H7 (cell line): ENCODE data around the gene SCYGR1. TPM values are rescaled to one million over a fixed set of nuclear protein-coding genes. Genes with fewer than 3 reads are reported as not detected.
"Not testable (repeated sequence)": the region's sequence is repeated elsewhere in the genome, so short reads cannot be mapped to it uniquely, and the experiment has no call there.

ENCODE experiments used
- DNase-seq: peaks from one replicate; pipeline ENCODE4 v3.0.0; 2012
- H3K27me3 ChIP-seq: 2 replicates; pipeline ENCODE4 v1.6.0; 2011; ENCODE audit warnings: mild to moderate bottlenecking, low read length; ENCODE audit not compliant: control insufficient read depth, insufficient read depth
- H3K36me3 ChIP-seq: replicated peaks from 2 replicates; pipeline ENCODE4 v1.5.1; 2011; ENCODE audit warnings: low read length; ENCODE audit not compliant: control insufficient read depth, insufficient read depth
- H3K4me3 ChIP-seq: 2 replicates; pipeline ENCODE4 v1.5.1; 2011; ENCODE audit warnings: low read depth, mild to moderate bottlenecking, control low read depth, low read length, moderate library complexity; ENCODE audit not compliant: insufficient read depth
- total RNA-seq: library from RNA; depleted of rRNA; stranded (reverse); fragments of >200 nt; shearing (Covaris generic); gene quantifications from 2 replicates; pipeline ENCODE4 v1.2.3, GENCODE V29; 2014

SCYGR1 gene
- total RNA-seq, 1 experiment from 2014 or later: not detected

GRCh38 chr2:227389661-227390060 lies 1.9 kb upstream of the SCYGR1 start:
- Histone ChIP-seq H3K36me3 (no peaks in the 10 kb centered on the region), H3K27me3 (no peaks in the 10 kb centered on the region), H3K4me3 (no peak overlapping the region)
- DNase-seq: no peak

- Histone ChIP-seq H3K27me3 (no peaks in the 10 kb centered on the region), H3K36me3 (no peaks in the 10 kb centered on the region)
Measured at GRCh38 chr2:227389231-227389630, 1.5 kb upstream of the SCYGR1 start.

GRCh38 chr2:227388537-227389011 lies 825 bp upstream of the SCYGR1 start:
- Histone ChIP-seq H3K36me3 (no peaks in the 10 kb centered on the region), H3K4me3 (no peak overlapping the region), H3K27me3 (no peaks in the 10 kb centered on the region)
- no peak for DNase-seq

More at GRCh38 chr2:227389231-227389630, 1.5 kb upstream of the SCYGR1 start:
- DNase-seq: no peak
- H3K4me3 ChIP-seq: no peak overlapping the region

DNA sequence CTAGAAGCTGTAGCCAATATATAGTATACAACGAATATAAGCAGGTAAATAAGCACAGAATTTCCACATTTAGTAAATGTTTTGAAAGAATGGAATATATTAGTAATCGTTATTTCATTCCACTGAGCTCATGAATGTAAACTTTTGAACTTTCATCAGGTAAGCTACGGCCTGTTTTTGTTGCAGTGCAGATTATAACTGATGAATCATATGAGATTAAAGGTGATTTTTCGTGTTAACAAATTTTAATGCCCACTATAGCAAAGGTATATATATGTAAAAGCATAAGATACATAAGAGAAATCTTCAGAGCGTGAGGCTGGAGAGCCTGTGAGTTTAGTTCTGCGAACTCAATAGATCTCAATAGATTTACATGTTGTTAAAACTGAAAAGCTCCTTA lies 1.1 kb downstream of the SCYGR1 start:
- Histone ChIP-seq H3K27me3 (no peaks in the 10 kb centered on the region), H3K36me3 (no peaks in the 10 kb centered on the region), H3K4me3 (no peak overlapping the region)
- DNase-seq: no peak

DNA sequence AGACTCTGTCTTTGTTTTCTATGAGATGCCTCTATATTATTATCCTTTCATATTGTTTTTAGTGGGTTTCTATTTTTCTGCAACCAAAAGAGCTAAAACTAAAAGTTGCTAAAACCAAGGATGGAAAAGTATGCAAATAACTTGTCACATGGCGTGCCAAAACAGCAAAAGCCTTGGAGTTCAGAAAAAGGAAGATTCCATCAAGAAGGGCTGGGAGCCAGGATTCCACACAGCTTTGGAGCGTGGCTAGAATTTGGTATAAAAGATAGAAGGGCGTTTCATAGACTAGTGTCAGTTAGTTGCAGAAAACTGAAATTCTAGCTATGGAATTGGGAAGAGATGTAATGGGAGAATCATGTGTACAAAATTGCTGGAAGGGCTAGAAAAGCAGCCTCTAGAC lies 4.1 kb downstream of the SCYGR1 start:
- Histone ChIP-seq H3K27me3 (no peaks in the 10 kb centered on the region), H3K4me3 (no peak overlapping the region), H3K36me3 (no peaks in the 10 kb centered on the region)
- DNase-seq: no peak

DNA sequence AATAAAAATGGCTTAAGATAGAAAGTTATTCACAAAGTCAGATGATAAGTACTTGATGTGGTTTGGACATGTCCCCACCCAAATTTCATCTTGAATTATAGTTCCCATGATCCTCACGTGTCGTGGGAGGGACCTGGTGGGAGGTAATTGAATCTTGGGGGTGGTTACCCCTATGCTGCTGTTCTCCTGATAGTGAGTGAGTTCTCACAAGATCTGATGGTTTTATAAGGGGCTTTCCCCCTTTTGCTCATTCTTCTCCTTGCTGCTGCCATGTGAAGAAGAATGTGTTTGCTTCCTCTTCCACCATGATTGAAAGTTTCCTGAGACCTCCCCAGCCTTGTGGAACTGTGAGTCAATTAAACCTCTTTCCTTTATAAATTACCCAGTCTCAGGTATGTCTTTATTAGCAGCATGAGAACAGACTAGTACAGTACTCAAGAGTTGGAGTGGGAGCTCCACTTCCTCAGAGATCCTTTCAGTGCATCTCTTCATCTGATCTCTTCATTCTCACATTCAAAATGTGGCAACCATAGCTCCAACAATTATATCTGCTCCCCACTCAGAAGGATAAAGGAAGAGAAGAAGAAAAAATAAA lies 5.4 kb downstream of the SCYGR1 start:
- DNase-seq, H3K36me3 ChIP-seq, H3K27me3 ChIP-seq, H3K4me3 ChIP-seq: not testable (repeated sequence)

DNA sequence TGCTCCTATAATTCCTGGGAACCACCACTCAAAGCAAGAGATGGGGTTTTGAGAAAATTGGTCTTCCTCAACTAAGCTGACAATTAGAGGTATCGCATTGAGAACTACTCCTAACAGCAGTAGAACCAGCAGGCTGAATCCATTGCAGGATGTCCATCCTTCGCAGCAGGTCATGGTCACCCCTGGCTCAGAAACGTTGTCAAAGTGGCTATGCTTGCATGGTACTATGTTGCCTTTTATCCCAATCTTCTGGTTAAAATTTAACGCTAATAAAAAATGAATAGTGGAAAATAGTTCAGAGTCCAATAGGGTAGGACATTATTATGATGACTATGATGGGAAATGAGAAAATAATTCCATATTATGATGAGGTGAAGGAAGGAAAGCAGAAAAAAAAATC lies 8.7 kb downstream of the SCYGR1 start, which contains the start of gene TM4SF20:
TSS of gene TM4SF20 (minus strand) at position 212 of the 400 bp plus-strand sequence. CDS start at position 174, 38 bp downstream.
- H3K27me3 ChIP-seq: no peaks in the 10 kb centered on the region
- DNase-seq: no peak
- H3K4me3 ChIP-seq: no peak within 1 kb of the TSS

GRCh38 chr2:227378371-227378782 lies 9.4 kb downstream of the SCYGR1 start:
- H3K36me3 ChIP-seq: no peaks in the 10 kb centered on the region
- H3K4me3 ChIP-seq: no peak overlapping the region
- no peaks in the 10 kb centered on the region for H3K27me3 ChIP-seq
- DNase-seq: no peak

More for the DNA sequence above, 8.7 kb downstream of the SCYGR1 start, which contains the start of gene TM4SF20:
- no peaks in the 10 kb centered on the region for H3K36me3 ChIP-seq

DNA sequence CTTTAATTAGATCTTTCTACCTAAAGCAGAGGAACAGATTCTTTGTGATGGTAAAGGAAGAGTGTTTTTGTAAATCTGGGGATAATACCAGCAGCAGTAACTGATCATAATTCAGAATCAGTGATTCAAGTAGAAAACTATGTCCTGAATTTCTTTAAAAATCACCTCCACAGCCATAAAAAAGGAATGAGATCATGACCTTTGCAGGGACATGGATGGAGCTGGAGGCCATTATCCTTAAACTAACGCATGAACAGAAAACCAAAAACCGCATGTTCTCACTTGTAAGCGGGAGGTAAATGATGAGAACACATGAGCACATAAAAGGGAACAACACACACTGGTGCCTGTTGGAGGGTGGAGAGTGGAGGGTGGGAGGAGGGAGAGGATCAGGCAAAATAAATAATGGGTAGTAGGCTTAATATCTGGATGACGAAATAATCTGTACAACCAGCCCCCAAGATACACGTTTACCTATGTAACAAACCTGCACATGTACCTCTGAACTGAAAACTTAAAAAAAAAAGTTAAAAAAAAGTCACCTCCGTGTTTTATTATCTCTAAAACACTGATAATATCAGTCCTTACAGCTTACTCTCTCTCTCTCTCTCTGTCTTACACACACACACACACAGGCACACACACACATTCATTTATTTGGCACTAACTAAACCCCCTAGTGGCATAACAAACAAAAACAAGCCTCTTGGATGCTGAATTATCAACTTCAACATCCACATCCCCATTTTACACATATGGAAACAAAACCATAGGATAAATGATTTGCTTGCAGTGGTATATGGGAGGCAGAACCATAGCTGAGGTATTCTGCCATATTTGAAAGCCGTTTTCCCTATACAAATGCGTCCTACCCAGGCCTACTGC lies 10.0 kb downstream of the SCYGR1 start:
- H3K27me3 ChIP-seq: no peaks in the 10 kb centered on the region
- H3K36me3 ChIP-seq: no peaks in the 10 kb centered on the region
- no peak for DNase-seq
- H3K4me3 ChIP-seq: no peak overlapping the region

DNA sequence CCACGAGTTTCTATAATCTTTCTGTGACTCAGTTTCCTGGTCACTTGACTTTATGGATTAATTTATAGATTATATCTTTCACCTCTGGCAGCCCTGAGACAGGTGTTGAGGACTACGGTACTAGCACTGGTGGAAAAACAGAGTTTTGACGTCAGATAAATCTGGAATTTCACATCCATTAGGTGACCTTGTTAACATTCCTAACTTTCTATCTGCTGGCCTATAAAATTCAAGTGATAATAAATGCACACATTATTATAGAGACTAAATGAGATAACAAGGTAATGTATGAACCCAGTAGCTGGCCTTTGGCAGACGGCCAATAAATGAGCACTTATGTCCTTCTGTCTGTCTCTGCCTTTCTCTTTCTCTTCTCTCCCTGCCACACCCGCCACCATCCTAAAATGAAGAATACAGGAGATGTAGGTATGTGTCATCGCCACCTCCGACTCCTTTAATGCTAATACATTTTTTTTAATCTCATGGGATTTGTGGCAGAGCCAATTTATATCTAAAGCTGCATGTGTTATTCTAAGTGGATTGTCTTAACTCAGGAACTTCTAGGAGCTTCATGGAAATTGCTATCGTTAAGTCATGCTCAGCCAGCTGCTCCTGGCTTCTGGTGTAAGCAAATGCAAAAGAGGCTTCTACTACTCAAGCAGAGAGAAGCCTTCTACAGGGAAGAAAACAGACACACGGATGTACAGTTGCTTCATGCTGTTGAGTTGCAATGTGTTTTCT lies 10.9 kb downstream of the SCYGR1 start:
- H3K4me3 ChIP-seq: no peak overlapping the region
- no peak for DNase-seq
- no peaks in the 10 kb centered on the region for H3K36me3 ChIP-seq
- no peaks in the 10 kb centered on the region for H3K27me3 ChIP-seq

DNA sequence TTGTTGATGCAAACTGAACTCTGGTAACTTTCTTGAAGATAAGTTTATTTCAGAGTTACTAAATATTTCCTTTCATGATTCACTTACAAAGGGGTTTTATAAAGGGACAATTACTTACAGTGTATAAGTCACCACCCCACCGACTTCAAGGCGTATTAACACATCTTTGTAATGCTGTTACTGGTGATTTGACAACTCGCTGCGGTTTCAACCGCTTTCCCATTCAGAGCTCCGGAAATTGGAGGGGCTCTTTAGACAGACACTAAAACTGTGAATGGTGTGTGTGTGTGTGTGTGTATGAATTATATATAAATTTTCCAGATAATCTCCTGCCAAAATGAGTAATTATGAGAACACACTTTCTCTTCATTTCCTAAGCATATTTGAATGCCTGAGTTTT lies 13.6 kb downstream of the SCYGR1 start:
- H3K27me3 ChIP-seq: no peaks in the 10 kb centered on the region
- H3K4me3 ChIP-seq: no peak overlapping the region
- no peak for DNase-seq
- H3K36me3 ChIP-seq: no peaks in the 10 kb centered on the region

GRCh38 chr2:227373389-227373788 lies 14.4 kb downstream of the SCYGR1 start:
- no peaks in the 10 kb centered on the region for H3K27me3 ChIP-seq
- H3K36me3 ChIP-seq: no peaks in the 10 kb centered on the region
- no peak for DNase-seq
- no peak overlapping the region for H3K4me3 ChIP-seq

DNA sequence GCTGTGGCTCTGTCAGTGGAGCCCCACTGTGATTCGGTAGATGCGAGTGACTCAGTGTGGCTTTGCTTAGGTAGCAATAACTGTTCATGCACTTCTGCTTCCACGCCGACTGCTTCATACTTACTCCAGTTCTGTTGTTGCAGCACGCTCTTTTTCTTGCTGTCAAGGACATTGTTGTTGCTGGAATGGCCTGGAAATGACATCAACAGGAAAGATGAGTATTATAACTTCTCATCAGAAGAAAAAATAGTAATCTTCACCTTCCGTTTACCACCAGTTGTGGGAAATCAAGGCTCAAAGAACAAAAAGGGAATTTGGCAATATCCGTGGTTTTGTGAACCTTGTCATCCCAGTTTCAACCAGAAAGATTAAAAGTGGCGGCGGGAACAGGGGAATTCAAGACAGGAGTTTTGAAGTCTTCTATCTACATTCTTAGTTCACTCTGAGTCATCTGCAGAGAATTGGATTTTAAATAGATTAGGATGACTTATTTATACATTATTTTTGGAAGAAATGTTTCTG lies 16.9 kb downstream of the SCYGR1 start:
- no peak for DNase-seq
- Histone ChIP-seq H3K27me3 (no peaks in the 10 kb centered on the region), H3K36me3 (no peaks in the 10 kb centered on the region), H3K4me3 (no peak overlapping the region)

- Histone ChIP-seq H3K36me3 (no peaks in the 10 kb centered on the region), H3K27me3 (no peaks in the 10 kb centered on the region), H3K4me3 (no peak overlapping the region)
- DNase-seq: no peak
Measured at GRCh38 chr2:227370092-227370491, 17.7 kb downstream of the SCYGR1 start.
